WI38 (cell line): ENCODE measurements around the gene METTL22.

Experiments used
- H3K4me3 ChIP-seq: 2 replicates; pipeline ENCODE4 v1.5.1; 2011; ENCODE audit warnings: low read depth, mild to moderate bottlenecking, control low read depth, low read length
- TF ChIP-seq, protein P1 (sequence below): IDR thresholded peaks from 2 replicates; pipeline ENCODE4 v1.5.1; 2012; ENCODE audit warnings: low read depth, mild to moderate bottlenecking, control low read depth, low read length

METTL22 gene, protein sequence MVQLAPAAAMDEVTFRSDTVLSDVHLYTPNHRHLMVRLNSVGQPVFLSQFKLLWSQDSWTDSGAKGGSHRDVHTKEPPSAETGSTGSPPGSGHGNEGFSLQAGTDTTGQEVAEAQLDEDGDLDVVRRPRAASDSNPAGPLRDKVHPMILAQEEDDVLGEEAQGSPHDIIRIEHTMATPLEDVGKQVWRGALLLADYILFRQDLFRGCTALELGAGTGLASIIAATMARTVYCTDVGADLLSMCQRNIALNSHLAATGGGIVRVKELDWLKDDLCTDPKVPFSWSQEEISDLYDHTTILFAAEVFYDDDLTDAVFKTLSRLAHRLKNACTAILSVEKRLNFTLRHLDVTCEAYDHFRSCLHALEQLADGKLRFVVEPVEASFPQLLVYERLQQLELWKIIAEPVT

GRCh38 chr16:8621572-8622314 is at the start of gene METTL22:
METTL22 (plus strand) TSS chr16:8621698; CDS start chr16:8625666, 3,968 bp downstream.
- TF ChIP-seq, protein P1, sequence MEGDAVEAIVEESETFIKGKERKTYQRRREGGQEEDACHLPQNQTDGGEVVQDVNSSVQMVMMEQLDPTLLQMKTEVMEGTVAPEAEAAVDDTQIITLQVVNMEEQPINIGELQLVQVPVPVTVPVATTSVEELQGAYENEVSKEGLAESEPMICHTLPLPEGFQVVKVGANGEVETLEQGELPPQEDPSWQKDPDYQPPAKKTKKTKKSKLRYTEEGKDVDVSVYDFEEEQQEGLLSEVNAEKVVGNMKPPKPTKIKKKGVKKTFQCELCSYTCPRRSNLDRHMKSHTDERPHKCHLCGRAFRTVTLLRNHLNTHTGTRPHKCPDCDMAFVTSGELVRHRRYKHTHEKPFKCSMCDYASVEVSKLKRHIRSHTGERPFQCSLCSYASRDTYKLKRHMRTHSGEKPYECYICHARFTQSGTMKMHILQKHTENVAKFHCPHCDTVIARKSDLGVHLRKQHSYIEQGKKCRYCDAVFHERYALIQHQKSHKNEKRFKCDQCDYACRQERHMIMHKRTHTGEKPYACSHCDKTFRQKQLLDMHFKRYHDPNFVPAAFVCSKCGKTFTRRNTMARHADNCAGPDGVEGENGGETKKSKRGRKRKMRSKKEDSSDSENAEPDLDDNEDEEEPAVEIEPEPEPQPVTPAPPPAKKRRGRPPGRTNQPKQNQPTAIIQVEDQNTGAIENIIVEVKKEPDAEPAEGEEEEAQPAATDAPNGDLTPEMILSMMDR, result no peak
- peak within 1 kb of the TSS; percentile 100 for H3K4me3 ChIP-seq

- H3K4me3 ChIP-seq, result no peak overlapping the region
- TF ChIP-seq, protein P1, result no peak
Observed at GRCh38 chr16:8572063-8572918, 49.2 kb upstream of the METTL22 start.

DNA sequence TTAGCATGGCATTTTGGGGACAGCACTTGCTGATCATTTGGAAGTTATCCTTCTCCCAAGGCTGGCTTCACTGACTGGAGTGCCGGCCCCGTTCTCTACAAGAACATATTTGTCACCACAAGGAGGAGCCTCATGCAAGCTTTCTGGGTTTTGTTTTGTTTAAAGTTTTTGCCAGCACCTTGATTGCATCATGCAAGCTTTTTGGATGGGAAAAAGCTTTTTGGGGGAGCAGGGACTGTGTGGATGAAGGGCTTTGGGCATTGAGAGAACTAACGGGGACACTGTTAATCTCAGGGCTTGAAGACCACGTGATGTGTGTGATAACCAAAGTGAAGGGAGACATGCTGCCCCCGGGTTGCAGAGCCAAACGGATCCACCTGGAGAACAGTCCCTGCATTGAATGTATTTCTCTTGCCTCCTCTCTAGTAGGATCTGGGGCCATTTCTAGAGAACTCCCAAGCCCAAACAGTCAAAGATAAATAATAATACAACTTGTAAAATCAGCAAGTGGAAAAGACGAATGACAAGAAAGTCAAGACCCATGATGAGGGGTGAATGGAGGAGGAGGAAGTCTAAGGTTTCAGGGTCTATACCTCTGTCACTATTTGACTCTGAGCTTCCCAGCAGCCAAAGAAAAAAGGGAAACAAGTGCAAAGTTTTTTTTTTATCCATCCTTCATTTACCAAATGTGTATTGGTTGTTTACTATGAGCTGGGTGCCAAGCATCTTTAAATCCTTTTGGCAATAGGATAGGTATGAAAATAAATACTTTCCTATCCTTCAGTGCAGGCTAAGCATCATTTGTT is 48.4 kb upstream of the METTL22 start:
- TF ChIP-seq, protein P1, result peak; percentile 18; the same call in 1 of the 2 replicates
- H3K4me3 ChIP-seq, result no peak overlapping the region

DNA sequence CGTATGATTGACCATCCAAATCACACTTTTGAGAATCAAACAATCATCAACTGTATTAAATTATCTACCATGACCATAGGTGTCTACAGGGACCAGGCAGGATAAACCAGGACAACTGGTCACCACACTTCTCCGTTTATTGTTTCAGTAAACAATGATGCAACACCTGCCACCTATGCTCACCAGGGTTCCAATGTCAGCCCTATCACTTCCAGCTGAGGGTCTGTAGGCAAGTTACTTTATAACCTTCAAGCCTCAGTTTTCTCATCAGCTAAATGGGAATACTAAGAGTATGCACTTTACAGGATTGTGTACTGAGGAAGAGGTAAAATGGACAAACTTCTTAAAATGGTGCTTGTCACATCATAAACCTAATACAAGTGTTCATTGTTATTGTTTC is 46.1 kb upstream of the METTL22 start:
- TF ChIP-seq, protein P1, result no peak
- no peak overlapping the region for H3K4me3 ChIP-seq

DNA sequence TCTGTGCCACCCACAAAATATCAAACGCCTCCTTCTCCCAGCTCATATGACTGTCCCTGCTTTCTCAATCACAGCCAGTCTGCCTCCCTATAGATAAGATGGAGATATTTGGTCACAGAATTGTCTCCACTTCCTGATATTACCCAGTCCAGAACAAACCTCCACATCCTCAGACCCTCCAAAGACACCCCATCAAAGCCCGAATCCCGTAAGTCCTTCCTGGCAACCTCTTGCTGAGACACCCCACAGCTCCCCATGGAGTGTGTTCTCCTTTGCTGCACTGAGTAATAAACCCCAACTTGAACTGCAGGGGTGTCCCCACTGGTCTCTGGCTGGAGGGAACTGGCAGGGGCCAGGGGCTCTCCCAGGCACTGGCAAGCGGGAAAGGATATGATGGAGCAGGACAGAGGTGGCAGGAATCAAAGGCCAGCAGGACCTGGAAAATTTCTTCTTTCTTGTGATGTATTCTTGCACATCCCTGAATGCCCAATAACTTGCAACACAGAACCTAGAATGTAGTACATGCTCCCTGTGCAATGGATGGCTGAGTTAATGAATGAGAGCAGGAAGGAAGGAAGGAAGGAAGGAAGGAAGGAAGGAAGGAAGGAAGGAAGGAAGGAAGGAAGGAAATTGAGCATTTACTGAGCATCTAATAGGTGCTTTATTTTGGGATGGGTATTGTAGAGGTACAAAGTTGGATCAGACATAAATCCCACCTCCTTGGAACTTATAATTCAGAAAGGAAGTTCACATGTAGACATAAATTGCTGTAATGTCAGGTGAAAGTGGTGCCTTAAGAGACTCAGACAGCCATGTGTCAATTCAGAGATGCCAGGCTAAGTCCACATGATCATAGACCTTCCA is 45.1 kb upstream of the METTL22 start:
- TF ChIP-seq, protein P1, result no peak
- no peak overlapping the region for H3K4me3 ChIP-seq
